ENCODE data around the gene KLF17.

DNA sequence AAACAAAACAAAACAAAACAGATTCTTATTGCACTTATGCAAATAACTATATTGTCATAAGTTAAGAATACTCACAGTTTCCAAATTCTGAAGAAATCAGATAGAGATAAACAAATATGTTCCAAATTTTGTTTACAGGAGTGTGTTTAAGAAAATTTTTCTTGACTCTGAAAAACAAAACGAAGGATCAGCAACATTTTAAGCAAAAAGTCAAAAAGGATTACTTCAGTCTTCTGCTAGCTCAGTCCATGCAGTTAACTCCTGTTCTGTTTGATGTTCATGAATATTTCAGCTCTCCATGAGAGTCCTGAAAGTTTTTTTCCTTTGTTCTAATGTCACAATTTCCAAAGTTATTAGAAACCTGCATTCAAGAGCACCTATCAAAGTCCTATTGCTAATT is 56.0 kb downstream of the KLF17 start:
- TF ChIP-seq, protein P1, sequence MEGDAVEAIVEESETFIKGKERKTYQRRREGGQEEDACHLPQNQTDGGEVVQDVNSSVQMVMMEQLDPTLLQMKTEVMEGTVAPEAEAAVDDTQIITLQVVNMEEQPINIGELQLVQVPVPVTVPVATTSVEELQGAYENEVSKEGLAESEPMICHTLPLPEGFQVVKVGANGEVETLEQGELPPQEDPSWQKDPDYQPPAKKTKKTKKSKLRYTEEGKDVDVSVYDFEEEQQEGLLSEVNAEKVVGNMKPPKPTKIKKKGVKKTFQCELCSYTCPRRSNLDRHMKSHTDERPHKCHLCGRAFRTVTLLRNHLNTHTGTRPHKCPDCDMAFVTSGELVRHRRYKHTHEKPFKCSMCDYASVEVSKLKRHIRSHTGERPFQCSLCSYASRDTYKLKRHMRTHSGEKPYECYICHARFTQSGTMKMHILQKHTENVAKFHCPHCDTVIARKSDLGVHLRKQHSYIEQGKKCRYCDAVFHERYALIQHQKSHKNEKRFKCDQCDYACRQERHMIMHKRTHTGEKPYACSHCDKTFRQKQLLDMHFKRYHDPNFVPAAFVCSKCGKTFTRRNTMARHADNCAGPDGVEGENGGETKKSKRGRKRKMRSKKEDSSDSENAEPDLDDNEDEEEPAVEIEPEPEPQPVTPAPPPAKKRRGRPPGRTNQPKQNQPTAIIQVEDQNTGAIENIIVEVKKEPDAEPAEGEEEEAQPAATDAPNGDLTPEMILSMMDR (IDR thresholded peaks at IDR 0.05), result no peak
- TF ChIP-seq POLR2A (IDR thresholded peaks at IDR 0.05), result no peak

All from lower leg skin (tissue), 3 donors.